K562 (cell line): Measurements from ENCODE around the gene GSS. TPM values are rescaled to one million over a fixed set of nuclear protein-coding genes. Genes with fewer than 3 reads are reported as not detected.

ENCODE experiments used
- BRF1 ChIP-seq: IDR thresholded peaks from 3 replicates; pipeline ENCODE4 v1.6.1; 2011; ENCODE audit warnings: borderline replicate concordance, mild to moderate bottlenecking; ENCODE audit not compliant: insufficient read length; ENCODE audit errors: extremely low read depth
- CBFA2T2 ChIP-seq: fragments of 450-650 bp; conservative IDR thresholded peaks from 2 replicates; pipeline ENCODE4 v1.6.1; 2017; ENCODE audit warnings: mild to moderate bottlenecking
- CEBPB ChIP-seq: fragments of 450-650 bp; IDR thresholded peaks from 2 replicates; pipeline ENCODE4 v1.6.1; 2016; ENCODE audit warnings: missing genetic modification characterization, missing compliant biosample characterization
- CREM ChIP-seq: IDR thresholded peaks from 2 replicates; pipeline ENCODE4 v1.6.1; 2014; ENCODE audit warnings: antibody characterized with exemption, low read depth
- E2F3 ChIP-seq: fragments of 250-450 bp; sonication (Bioruptor Pico); IDR thresholded peaks from 2 replicates; pipeline ENCODE4 v1.4.0; 2020; ENCODE audit warnings: mild to moderate bottlenecking
- KLF6 ChIP-seq: fragments of 250-450 bp; sonication (Bioruptor Pico); IDR thresholded peaks from 2 replicates; pipeline ENCODE4 v1.4.0; 2020; ENCODE audit warnings: mild to moderate bottlenecking, moderate library complexity, borderline replicate concordance
- NCOA6 ChIP-seq: fragments of 450-650 bp; IDR thresholded peaks from 2 replicates; pipeline ENCODE4 v1.6.1; 2017; ENCODE audit warnings: mild to moderate bottlenecking
- NCOR1 ChIP-seq: fragments of 450-650 bp; IDR thresholded peaks from 2 replicates; pipeline ENCODE4 v1.6.1; 2016; ENCODE audit warnings: mild to moderate bottlenecking, moderate library complexity
- PHF8 ChIP-seq: fragments of 200-600 bp; sonication (generic); IDR thresholded peaks from 2 replicates; pipeline ENCODE4 v1.6.1; 2012; ENCODE audit warnings: mixed run types, mild to moderate bottlenecking, inconsistent platforms, low read length, moderate library complexity, borderline replicate concordance
- POLR2G ChIP-seq: fragments of 200-400 bp; formaldehyde crosslinking; IDR thresholded peaks from 2 replicates; pipeline ENCODE4 v1.6.1; 2017; ENCODE audit warnings: low read depth, mild to moderate bottlenecking, antibody characterized with exemption, low read length, moderate library complexity
- SMARCE1 ChIP-seq: fragments of 450-650 bp; IDR thresholded peaks from 2 replicates; pipeline ENCODE4 v1.7.1; 2016; ENCODE audit warnings: mild to moderate bottlenecking
- TBP ChIP-seq: optimal IDR thresholded peaks from 2 replicates; pipeline ENCODE3; 2011; ENCODE audit warnings: low read depth, low read length, improper control_type of control experiment
- TEAD4 ChIP-seq, 2 experiments: sonication (generic) in 1 of 2; formaldehyde crosslinking in 1 of 2; IDR thresholded peaks; 2 replicates each; pipeline versions ENCODE4 v1.6.1 to v1.8.0; 2012 to 2022; ENCODE audit warnings: borderline replicate concordance in 1 of 2, inconsistent platforms in 1 of 2, low read length in 1 of 2, mild to moderate bottlenecking in 1 of 2, missing genetic modification reagents in 1 of 2
- ZBTB7A ChIP-seq: IDR thresholded peaks from 2 replicates; pipeline ENCODE4 v1.6.1; 2011; ENCODE audit warnings: low read depth, mild to moderate bottlenecking, low read length, moderate library complexity, borderline replicate concordance; ENCODE audit not compliant: control insufficient read depth
- ZFX ChIP-seq: sonication (generic); formaldehyde crosslinking; IDR thresholded peaks from 2 replicates; pipeline ENCODE4 v1.8.0; 2022; ENCODE audit warnings: mild to moderate bottlenecking, missing genetic modification reagents, moderate library complexity
- ZNF24 ChIP-seq: fragments of 450-650 bp; IDR thresholded peaks from 2 replicates; pipeline ENCODE4 v1.6.1; 2016
- polyA plus RNA-seq, 8 experiments: library from polyadenylated mRNA; depleted of rRNA in 4 of 8; stranded (reverse) in 5 of 8; unstranded in 3 of 8; fragments of >200 nt; fragmentation: Nextera tagmentation in 2 of 8; fragmentation: Illumina TruSeq in 1 of 8; extraction: Ambion mirVana in 2 of 8; extraction: Trizol in 1 of 8; gene quantifications; 2 replicates each; pipeline versions ENCODE4 v1.2.1 to v1.2.3, GENCODE V29; 2011 to 2014; ENCODE audit warnings: inconsistent platforms in 1 of 8, missing spikeins in 1 of 8
- total RNA-seq, 7 experiments: library from RNA; depleted of rRNA in 6 of 7; stranded (reverse); fragments of >200 nt in 6 of 7; fragmentation: Illumina TruSeq in 2 of 7; extraction: Trizol in 2 of 7; gene quantifications; 2 replicates each; pipeline versions ENCODE4 v1.2.1 to v1.2.3, GENCODE V29; 2011 to 2021; ENCODE audit warnings: low replicate concordance in 1 of 7
- TF ChIP-seq, protein P1 (sequence below), 3 experiments: fragments of 200-800 bp in 1 of 3; sonication (Bioruptor generic) in 1 of 3; sonication (generic) in 1 of 3; formaldehyde crosslinking in 1 of 3; IDR thresholded peaks; 2 replicates each; pipeline versions ENCODE4 v1.6.1 to v1.8.0; 2016 to 2022; ENCODE audit warnings: mild to moderate bottlenecking in 2 of 3, missing compliant biosample characterization in 2 of 3, missing genetic modification characterization in 2 of 3, missing genetic modification reagents in 1 of 3
- TF ChIP-seq, protein P2 (sequence below): fragments of 250-450 bp; sonication (Bioruptor Pico); IDR thresholded peaks from 2 replicates; pipeline ENCODE4 v1.5.0; 2021; ENCODE audit warnings: mild to moderate bottlenecking, moderate library complexity
- TF ChIP-seq, protein P3 (sequence below): fragments of 450-650 bp; formaldehyde crosslinking; IDR thresholded peaks from 2 replicates; pipeline ENCODE4 v1.4.0; 2020; ENCODE audit warnings: mild to moderate bottlenecking
- TF ChIP-seq, protein P4 (sequence below): sonication (generic); formaldehyde crosslinking; IDR thresholded peaks from 2 replicates; pipeline ENCODE4 v1.9.0; 2022; ENCODE audit warnings: mild to moderate bottlenecking, missing genetic modification reagents
- TF ChIP-seq, protein P5 (sequence below): sonication (generic); formaldehyde crosslinking; IDR thresholded peaks from 2 replicates; pipeline ENCODE4 v1.8.0; 2022; ENCODE audit warnings: mild to moderate bottlenecking, missing genetic modification reagents

GSS gene
- total and polyA plus RNA-seq, 9 of the 15 experiments (the other 6 are each of a cell fraction or from before 2014, with no cell fraction given) = 18.4 to 165 (median 89.4) TPM

DNA sequence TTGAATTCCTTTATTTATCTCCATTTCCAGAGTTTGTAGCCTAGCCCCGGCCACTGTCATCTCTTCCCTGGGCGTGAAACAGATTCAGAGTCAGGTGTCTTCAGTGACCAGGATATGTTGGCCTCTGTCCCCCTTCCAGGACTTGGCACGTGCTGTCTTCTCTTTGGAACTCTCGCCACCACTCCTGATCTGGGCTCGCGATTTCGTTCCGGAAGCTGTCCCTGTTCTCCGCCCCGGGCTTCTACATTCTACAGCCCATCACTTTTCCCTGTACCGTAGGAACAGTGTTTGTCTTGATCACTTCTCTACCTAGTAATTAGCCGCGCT, 739 bp downstream of the GSS start (continued):
- TF ChIP-seq TEAD4 (IDR thresholded peaks at IDR 0.05; ENCODE audit: low read length) (no peak), TEAD4 (CRISPR knock-in tag; IDR thresholded peaks at IDR 0.05; ENCODE audit: borderline replicate concordance) (no peak), PHF8 (no peak), TBP (peak; percentile 51), POLR2G (no peak), NCOR1 (no peak), SMARCE1 (no peak), ZFX (CRISPR knock-in tag) (no peak), KLF6 (no peak), CREM (no peak), E2F3 (CRISPR knock-in tag) (no peak), ZNF24 (no peak), ZBTB7A (no peak), NCOA6 (no peak), CEBPB (tag) (no peak), BRF1 (no peak), CBFA2T2 (no peak)
- TF ChIP-seq, protein P1, sequence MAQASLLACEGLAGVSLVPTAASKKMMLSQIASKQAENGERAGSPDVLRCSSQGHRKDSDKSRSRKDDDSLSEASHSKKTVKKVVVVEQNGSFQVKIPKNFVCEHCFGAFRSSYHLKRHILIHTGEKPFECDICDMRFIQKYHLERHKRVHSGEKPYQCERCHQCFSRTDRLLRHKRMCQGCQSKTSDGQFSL (CRISPR knock-in tag; IDR thresholded peaks at IDR 0.05) = no peak
- TF ChIP-seq, protein P1 (tag; IDR thresholded peaks at IDR 0.05) = no peak
- TF ChIP-seq, protein P2, sequence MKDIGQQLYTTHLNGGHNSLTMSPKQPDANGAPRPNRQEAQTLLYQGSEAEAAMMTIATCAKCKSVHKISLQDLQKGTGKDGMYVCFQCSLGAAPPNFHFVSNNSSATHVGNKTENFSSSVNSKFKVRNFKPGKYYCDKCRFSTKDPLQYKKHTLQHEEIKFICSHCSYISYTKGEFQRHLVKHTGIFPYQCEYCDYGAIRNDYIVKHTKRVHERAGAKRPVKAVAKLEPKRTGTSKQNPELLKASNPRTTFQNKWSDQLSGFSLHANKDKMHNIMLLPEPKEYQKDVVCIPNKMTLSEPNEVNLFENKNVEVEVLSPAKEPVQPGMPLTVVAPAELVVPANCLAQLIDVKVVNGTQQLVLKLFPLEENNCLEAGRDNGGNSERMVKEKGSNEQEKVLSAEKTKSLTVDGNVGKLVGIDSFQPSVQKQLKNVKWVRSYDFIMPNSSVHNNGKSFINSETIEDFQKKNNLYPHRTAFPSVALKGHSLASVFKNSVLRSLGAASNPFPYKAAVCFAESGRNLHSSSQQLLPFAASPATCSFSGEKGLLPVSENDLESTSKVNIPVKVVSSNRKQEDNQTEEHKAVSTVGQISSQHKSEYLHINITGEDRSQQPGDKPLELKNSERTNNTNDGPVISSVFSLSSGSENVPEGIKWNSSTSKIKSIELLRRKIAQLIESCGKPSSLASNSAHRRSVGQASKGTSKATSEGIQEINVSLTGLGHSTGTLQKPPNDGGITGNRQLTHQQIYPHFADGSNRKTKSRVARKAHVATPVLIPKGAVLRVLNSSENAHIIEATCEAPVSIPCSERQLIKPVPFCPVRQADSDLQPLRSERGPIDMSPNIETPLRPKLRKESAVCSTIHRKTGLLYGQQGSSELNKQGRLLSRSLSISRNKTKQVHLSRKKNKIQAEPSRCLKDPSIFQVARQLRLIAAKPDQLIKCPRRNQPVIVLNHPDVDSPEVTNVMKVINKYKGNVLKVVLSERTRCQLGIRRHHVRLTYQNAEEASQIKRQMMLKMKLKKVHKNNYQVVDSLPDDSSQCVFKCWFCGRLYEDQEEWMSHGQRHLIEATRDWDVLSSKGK = no peak
- TF ChIP-seq, protein P3, sequence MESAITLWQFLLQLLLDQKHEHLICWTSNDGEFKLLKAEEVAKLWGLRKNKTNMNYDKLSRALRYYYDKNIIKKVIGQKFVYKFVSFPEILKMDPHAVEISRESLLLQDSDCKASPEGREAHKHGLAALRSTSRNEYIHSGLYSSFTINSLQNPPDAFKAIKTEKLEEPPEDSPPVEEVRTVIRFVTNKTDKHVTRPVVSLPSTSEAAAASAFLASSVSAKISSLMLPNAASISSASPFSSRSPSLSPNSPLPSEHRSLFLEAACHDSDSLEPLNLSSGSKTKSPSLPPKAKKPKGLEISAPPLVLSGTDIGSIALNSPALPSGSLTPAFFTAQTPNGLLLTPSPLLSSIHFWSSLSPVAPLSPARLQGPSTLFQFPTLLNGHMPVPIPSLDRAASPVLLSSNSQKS (CRISPR knock-in tag) = no peak
- TF ChIP-seq, protein P4, sequence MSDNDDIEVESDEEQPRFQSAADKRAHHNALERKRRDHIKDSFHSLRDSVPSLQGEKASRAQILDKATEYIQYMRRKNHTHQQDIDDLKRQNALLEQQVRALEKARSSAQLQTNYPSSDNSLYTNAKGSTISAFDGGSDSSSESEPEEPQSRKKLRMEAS (CRISPR knock-in tag) = no peak; the same call in 1 of the 2 replicates
- TF ChIP-seq, protein P5, sequence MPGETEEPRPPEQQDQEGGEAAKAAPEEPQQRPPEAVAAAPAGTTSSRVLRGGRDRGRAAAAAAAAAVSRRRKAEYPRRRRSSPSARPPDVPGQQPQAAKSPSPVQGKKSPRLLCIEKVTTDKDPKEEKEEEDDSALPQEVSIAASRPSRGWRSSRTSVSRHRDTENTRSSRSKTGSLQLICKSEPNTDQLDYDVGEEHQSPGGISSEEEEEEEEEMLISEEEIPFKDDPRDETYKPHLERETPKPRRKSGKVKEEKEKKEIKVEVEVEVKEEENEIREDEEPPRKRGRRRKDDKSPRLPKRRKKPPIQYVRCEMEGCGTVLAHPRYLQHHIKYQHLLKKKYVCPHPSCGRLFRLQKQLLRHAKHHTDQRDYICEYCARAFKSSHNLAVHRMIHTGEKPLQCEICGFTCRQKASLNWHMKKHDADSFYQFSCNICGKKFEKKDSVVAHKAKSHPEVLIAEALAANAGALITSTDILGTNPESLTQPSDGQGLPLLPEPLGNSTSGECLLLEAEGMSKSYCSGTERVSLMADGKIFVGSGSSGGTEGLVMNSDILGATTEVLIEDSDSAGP (CRISPR knock-in tag) = no peak
